ENCODE results near the gene LGR4. TPM values are rescaled to one million over a fixed set of nuclear protein-coding genes. Genes with fewer than 3 reads are reported as not detected.

The LGR4 gene
- total RNA-seq, 4 donors from 2014 or later = 5.5 to 37.6 (median 11.8) TPM

- TF ChIP-seq POLR2A (IDR thresholded peaks at IDR 0.05) (no peak), CTCF (IDR thresholded peaks at IDR 0.05 in 4 of 5, conservative IDR thresholded peaks at IDR 0.05 in 1 of 5) (no peak)
- DNase-seq (no peak), ATAC-seq (no peak)
- Histone ChIP-seq H3K4me1 (no peaks in the 10 kb centered on the region), H3K9me3 (no peaks in the 10 kb centered on the region), H3K27me3 (no peaks in the 10 kb centered on the region), H3K4me3 (no peak overlapping the region), H3K27ac (no peak overlapping the region), H3K36me3 (peaks cover 0 to 8% of the 10 kb centered on the region in 2 donors)
- in situ Hi-C loops (cut with MboI; ENCODE audit: low sequenced_read_pairs in 4 of 4) (no loop called here), intact Hi-C loops (cut with DNase I; ENCODE audit: low total_unique reads) (no loop called here)
These were observed 85.2 kb downstream of the LGR4 start for GRCh38 chr11:27387362-27387761.

- Histone ChIP-seq H3K4me3 (no peak overlapping the region), H3K9me3 (no peaks in the 10 kb centered on the region), H3K36me3 (peaks cover 0 to 8% of the 10 kb centered on the region in 2 donors), H3K27me3 (no peaks in the 10 kb centered on the region), H3K27ac (no peak overlapping the region), H3K4me1 (no peaks in the 10 kb centered on the region)
- ATAC-seq (no peak), DNase-seq (no peak)
- intact Hi-C loops (cut with DNase I; ENCODE audit: low total_unique reads) (no loop called here), in situ Hi-C loops (cut with MboI; ENCODE audit: low sequenced_read_pairs in 4 of 4) (no loop called here)
- TF ChIP-seq CTCF (IDR thresholded peaks at IDR 0.05 in 4 of 5, conservative IDR thresholded peaks at IDR 0.05 in 1 of 5) = no peak
- no peak for TF ChIP-seq POLR2A (IDR thresholded peaks at IDR 0.05)
These were observed 86.3 kb downstream of the LGR4 start for GRCh38 chr11:27386181-27386845.

GRCh38 chr11:27385245-27385644 is 87.3 kb downstream of the LGR4 start:
- Histone ChIP-seq H3K9me3 (no peaks in the 10 kb centered on the region), H3K4me1 (no peaks in the 10 kb centered on the region), H3K27me3 (no peaks in the 10 kb centered on the region), H3K4me3 (no peak overlapping the region), H3K36me3 (peaks cover 0 to 8% of the 10 kb centered on the region in 2 donors), H3K27ac (no peak overlapping the region)
- intact Hi-C loops (cut with DNase I; ENCODE audit: low total_unique reads) (no loop called here), in situ Hi-C loops (cut with MboI; ENCODE audit: low sequenced_read_pairs in 4 of 4) (no loop called here)
- ATAC-seq (no peak), DNase-seq (no peak)
- TF ChIP-seq POLR2A (IDR thresholded peaks at IDR 0.05) = no peak
- TF ChIP-seq CTCF (IDR thresholded peaks at IDR 0.05 in 4 of 5, conservative IDR thresholded peaks at IDR 0.05 in 1 of 5) = no peak

GRCh38 chr11:27384227-27384626 is 88.4 kb downstream of the LGR4 start:
- intact Hi-C loops (cut with DNase I; ENCODE audit: low total_unique reads) = no loop called here
- ATAC-seq (no peak), DNase-seq (no peak)
- Histone ChIP-seq H3K27ac (no peak overlapping the region), H3K4me3 (no peak overlapping the region), H3K4me1 (no peaks in the 10 kb centered on the region), H3K36me3 (peaks cover 0 to 8% of the 10 kb centered on the region in 2 donors), H3K27me3 (no peaks in the 10 kb centered on the region), H3K9me3 (no peaks in the 10 kb centered on the region)
- in situ Hi-C loops (cut with MboI; ENCODE audit: low sequenced_read_pairs in 4 of 4) = no loop called here
- TF ChIP-seq POLR2A (IDR thresholded peaks at IDR 0.05) (no peak), CTCF (IDR thresholded peaks at IDR 0.05 in 4 of 5, conservative IDR thresholded peaks at IDR 0.05 in 1 of 5) (no peak)

GRCh38 chr11:27383645-27384044 is 88.9 kb downstream of the LGR4 start:
- intact Hi-C loops (cut with DNase I; ENCODE audit: low total_unique reads) = no loop called here

More at GRCh38 chr11:27383645-27384044, 88.9 kb downstream of the LGR4 start:
- in situ Hi-C loops (cut with MboI; ENCODE audit: low sequenced_read_pairs in 4 of 4) = no loop called here
- Histone ChIP-seq H3K27me3 (no peaks in the 10 kb centered on the region), H3K27ac (no peak overlapping the region), H3K4me1 (no peaks in the 10 kb centered on the region), H3K4me3 (no peak overlapping the region), H3K9me3 (no peaks in the 10 kb centered on the region), H3K36me3 (peaks cover 0 to 8% of the 10 kb centered on the region in 2 donors)
- TF ChIP-seq POLR2A (IDR thresholded peaks at IDR 0.05) (no peak), CTCF (IDR thresholded peaks at IDR 0.05 in 4 of 5, conservative IDR thresholded peaks at IDR 0.05 in 1 of 5) (no peak)
- no peak for DNase-seq
- no peak for ATAC-seq
